ENCODE results near the gene SNX8.
A peak's percentile ranks its signal among the peaks of the same experiment; 100 is the strongest.

SNX8 gene

GRCh38 chr7:2219136-2219535 lies 95.1 kb downstream of the SNX8 start:
- no peak for DNase-seq

- DNase-seq, result no peak
These were observed 95.8 kb downstream of the SNX8 start for GRCh38 chr7:2218444-2218785.

- no peak for DNase-seq
These were observed 96.4 kb downstream of the SNX8 start for GRCh38 chr7:2217716-2218443.

DNA sequence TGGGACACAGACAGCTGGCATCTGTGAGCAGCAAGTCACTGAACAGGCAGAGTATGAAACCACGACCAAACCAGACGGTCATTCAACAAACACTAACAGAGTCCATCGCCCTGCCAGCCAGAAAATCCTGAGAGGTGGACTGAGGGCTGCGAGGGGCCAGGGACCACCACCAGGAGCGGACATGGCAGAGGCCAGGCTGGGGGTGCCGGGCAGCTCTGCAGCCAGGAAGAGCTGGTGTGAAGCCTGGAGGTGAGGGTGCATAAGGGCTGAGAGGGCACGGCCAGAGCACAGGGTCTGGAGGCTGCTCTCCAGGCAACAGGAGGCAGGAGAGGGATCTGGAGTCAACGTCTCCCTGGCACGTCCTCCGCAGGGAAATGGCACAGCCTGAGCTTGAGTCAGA lies 97.0 kb downstream of the SNX8 start:
- no peak for DNase-seq

GRCh38 chr7:2215851-2216250 lies 98.4 kb downstream of the SNX8 start:
- no peak for DNase-seq

GRCh38 chr7:2214636-2215035 lies 99.6 kb downstream of the SNX8 start:
- DNase-seq, result peak; percentile 16

GRCh38 chr7:2213551-2214215 lies 100.6 kb downstream of the SNX8 start:
- no peak for DNase-seq

- DNase-seq, result no peak
These were observed 101.3 kb downstream of the SNX8 start for GRCh38 chr7:2212906-2213305.

DNA sequence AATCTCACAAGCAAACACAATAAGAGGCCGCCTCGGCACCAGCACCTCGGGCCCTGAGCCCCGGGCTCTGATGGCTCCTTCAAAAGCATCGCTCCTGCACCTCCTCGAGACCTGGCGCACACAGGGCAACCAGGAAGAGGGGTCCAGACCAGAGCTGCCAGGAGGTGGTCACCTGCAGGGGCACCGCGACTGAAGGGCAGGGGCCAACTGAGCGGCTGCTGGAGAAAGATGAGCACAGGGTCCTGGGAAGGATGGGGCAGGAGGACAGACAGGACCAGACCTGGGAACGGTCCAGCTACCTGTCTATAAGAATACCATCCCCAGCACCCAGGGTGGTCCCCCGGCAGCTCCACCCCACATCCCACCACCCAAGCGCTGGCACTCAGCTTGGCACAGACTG lies 102.3 kb downstream of the SNX8 start:
- no peak for DNase-seq

DNA sequence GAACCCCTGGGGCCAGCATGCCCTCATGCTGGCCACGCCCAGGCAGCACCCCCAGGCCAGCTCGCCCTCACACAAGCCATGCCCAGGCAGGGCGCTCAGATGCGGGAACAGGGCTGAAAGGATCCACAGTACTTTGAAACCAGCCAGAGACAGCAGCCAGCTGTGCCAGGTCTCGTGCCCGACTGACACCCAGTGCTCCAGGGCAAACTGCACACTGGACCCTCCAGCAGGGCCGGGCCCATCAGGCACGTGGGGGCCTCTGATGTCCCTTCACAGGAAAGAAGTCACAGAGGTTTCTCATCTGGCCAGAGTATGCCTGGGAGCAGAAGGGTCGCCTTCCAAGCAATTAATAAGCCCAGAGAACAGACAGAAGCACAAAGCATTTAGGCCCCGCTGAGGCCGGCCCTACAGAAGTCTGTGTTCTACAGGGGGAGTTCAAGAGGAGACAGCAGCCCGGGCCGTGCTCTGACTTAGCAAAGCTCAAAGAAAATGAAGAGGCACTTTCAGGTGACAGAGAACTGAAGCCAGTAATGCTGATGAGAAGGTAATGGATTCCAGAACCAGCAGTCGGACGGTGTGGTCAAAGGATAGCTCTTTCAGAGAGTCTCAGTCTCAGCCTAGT lies 102.9 kb downstream of the SNX8 start:
- DNase-seq, result no peak

DNA sequence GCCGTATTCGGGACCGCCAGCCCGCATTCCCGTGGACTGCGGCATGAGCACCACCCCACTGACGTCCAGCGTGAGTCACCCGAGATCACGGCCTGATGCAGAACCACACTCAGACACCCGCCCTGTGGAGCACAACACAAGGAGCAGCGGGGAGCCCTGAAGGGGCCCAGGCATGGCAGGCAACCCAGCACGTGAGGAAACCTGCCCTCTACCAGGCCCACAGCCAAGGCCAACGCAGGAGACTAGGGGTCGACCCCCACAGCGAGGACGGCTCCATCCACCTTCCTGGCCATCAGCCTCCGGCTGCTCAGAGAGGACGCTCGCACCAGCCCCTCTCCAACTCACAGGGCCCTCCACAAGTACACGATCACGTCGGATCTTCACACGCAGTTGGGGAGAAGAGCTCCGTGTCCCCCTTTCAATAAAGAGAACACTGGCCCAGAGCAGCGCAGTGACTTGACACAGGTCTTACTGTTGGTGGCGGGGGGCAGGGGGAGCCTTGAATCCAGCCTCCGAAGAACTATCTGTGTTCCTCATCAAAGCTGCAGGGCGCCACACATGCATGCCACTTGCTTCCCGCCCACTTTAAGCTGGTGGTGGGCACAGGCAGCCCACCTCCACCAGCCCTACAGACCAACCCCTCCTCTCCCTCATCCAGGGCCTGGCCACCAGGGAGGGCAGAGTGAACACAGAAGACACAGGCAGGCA lies 103.5 kb downstream of the SNX8 start:
- no peak for DNase-seq

GRCh38 chr7:2209961-2210323 lies 104.3 kb downstream of the SNX8 start:
- no peak for DNase-seq

DNA sequence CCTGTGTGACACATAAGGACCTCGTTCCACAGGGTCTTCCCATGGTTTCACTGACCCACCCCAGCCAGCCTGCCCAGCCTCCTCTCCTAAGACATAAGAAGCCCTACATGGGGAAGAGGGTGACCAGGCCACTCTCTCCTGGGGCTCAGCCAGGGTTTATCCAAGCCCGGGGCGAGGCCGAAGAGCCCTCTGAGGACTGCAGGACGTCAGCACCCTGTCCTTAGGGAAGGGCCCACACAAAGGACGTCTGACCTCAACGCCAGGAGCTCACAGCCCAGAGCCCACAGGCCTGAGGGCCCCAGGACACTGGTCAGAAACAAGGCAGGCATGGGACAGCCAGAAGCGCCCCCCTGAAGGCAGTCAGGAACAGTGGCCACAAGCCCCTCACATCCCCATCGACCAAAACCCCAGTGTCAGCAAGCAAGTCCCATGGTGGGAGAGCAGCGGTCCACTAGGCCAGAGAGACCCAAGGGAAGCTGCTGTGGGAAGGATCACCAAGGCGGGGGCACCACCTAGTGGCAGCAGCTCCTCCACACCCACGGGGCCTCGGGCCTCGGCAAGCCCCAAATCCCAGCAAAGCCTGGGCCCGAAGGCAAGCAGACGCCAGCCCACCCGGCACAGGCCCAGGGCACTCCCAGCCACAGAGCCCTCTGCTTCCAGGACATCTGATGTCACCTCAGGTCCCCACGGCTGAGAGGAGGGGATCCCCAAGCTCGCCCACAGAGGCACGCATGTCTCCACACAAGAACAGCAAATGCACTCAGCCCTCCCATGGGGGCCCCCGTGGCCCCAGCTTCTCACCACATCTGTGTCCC lies 104.9 kb downstream of the SNX8 start:
- peak; percentile 58 for DNase-seq

DNA sequence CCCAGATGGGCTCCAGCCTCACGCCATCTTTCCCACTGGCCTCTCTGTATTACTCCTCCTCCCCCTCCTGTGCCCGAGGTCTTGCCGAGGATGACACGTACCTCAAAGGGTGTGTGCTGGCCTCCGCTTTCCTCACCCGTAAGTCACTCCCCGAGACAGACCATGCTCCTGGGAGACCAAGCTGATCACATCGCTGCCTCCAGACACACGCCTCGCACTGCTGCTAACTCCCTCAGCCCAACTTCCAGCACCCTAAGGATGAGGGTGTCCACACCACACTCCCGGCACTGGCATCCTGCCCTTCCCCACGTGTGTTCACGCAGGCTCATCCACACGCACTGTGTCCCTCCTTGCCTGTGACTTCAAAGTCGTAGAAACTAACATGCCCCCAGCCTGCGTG lies 105.5 kb downstream of the SNX8 start:
- DNase-seq, result no peak

- no peak for DNase-seq
These were observed 109.0 kb downstream of the SNX8 start for GRCh38 chr7:2205036-2205780.

DNA sequence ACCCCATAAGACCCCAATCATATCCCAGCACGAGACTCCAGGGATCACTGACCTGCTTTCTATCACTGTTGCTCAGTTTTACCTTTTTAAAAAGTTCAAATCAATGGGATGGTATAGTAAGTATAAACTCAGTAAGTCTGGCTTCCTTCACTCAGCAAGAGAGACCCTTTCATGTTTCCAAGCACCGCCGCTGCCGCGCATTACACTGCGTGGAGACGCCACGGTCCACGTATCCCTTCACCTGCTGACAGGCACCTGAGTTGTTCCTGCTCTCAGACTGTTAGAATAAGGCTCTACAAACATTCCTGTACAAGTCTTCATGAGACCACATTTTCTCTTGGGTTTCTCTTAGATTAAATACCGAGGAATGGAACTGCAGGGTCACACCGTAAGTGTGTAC lies 109.8 kb downstream of the SNX8 start:
- no peak for DNase-seq

- no peak for DNase-seq
These were observed 110.4 kb downstream of the SNX8 start for GRCh38 chr7:2203766-2204300.

- DNase-seq, result no peak
These were observed 111.1 kb downstream of the SNX8 start for GRCh38 chr7:2202901-2203765.

DNA sequence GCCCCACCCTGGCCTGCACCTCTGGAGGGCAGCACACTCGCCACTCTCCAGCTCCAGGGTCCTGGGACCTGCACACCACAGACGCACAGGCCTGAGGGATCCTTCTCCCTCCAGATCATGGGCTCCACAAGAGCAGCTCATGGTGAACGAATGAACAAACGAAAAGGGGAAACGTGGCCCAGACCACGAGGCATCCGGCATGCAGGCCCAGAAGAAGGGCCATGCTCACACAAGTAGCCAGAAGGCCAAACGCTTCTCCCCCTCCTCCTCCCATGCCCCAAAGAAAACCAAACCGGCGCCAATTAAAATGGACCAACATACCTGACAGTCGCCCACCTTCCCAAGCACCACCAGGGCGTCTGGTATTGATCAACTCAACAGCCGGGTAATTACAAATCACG lies 111.9 kb downstream of the SNX8 start:
- DNase-seq, result no peak

Data from CD4-positive, alpha-beta T cell treated with Interleukin-17A for 4 hours (primary cell).